Right lobe of liver (tissue), 4 donors: ENCODE results near the gene CORO2A.

Source experiments
- CTCF ChIP-seq, 4 donors: fragments of 200-600 bp in 3 of 4; fragments of 450-650 bp in 1 of 4; IDR thresholded peaks; one replicate each; pipeline versions ENCODE4 v1.5.1 to v1.8.0; 2016 to 2022; ENCODE audit warnings: antibody characterized with exemption in 4 of 4, mild to moderate bottlenecking in 2 of 4
- POLR2A ChIP-seq: fragments of 450-650 bp; IDR thresholded peaks from one replicate; pipeline ENCODE4 v1.6.1; 2017; ENCODE audit warnings: antibody characterized with exemption, mild to moderate bottlenecking
- donor health status: DM: no; HTN: no; CAD: no.
- donor health status: DM: no; HTN: no; CAD: no.
- donor health status: DM: no; HTN: yes; CAD: no.

GRCh38 chr9:98222885-98223691 lies 30.7 kb upstream of the CORO2A start:
- TF ChIP-seq CTCF (IDR thresholded peaks at IDR 0.05) = no peak
- TF ChIP-seq POLR2A = no peak
